Omental fat pad (tissue), 4 donors: ENCODE data around the gene GNPDA2. TPM values are rescaled to one million over a fixed set of nuclear protein-coding genes. Genes with fewer than 3 reads are reported as not detected.
A peak's percentile ranks its signal among the peaks of the same experiment; 100 is the strongest.

ENCODE experiments used
- ATAC-seq: fragments of 150-250 bp; one replicate; pipeline ENCODE4 v1.9.1; 2016; ENCODE audit warnings: mild to moderate bottlenecking, moderate library complexity; ENCODE audit not compliant: low FRiP score
- DNase-seq: peaks from one replicate; pipeline ENCODE4 v3.0.0-alpha.2; 2019; ENCODE audit warnings: low spot score
- CTCF ChIP-seq, 3 donors: fragments of 450-650 bp; IDR thresholded peaks; one replicate each; pipeline ENCODE4 v1.5.1; 2016 to 2017; ENCODE audit warnings: antibody characterized with exemption in 3 of 3, mild to moderate bottlenecking in 3 of 3, moderate library complexity in 2 of 3
- total RNA-seq, 4 donors: library from RNA; depleted of rRNA; stranded (reverse); fragments of >200 nt; gene quantifications; one replicate each; pipeline ENCODE4 v1.1.0, GENCODE V29; 2016

GNPDA2 gene
- total RNA-seq, 4 donors from 2014 or later, result 9.4 to 23.5 (median 13.8) TPM

GRCh38 chr4:44725726-44726037, 674 bp downstream of the GNPDA2 start:
- DNase-seq, result peak; percentile 22
- peak; percentile 27 for ATAC-seq
- no peak for TF ChIP-seq CTCF (IDR thresholded peaks at IDR 0.05)

- ATAC-seq, result no peak
- no peak for DNase-seq
- no peak for TF ChIP-seq CTCF (IDR thresholded peaks at IDR 0.05)
Observed at GRCh38 chr4:44725166-44725565, 1.2 kb downstream of the GNPDA2 start.

- DNase-seq (no peak), ATAC-seq (no peak)
- no peak for TF ChIP-seq CTCF (IDR thresholded peaks at IDR 0.05)
Observed at GRCh38 chr4:44722001-44722400, 4.4 kb downstream of the GNPDA2 start.

- no peak for TF ChIP-seq CTCF (IDR thresholded peaks at IDR 0.05)
- ATAC-seq (no peak), DNase-seq (no peak)
Observed at GRCh38 chr4:44720371-44720770, 6.0 kb downstream of the GNPDA2 start.

- no peak for TF ChIP-seq CTCF (IDR thresholded peaks at IDR 0.05)
- ATAC-seq (no peak), DNase-seq (no peak)
Observed at GRCh38 chr4:44716597-44716996, 9.8 kb downstream of the GNPDA2 start.

- DNase-seq (no peak), ATAC-seq (no peak)
- no peak for TF ChIP-seq CTCF (IDR thresholded peaks at IDR 0.05)
Observed at GRCh38 chr4:44713125-44713524, 13.2 kb downstream of the GNPDA2 start.

GRCh38 chr4:44704673-44705072, 21.7 kb downstream of the GNPDA2 start:
- ATAC-seq, result no peak
- TF ChIP-seq CTCF (IDR thresholded peaks at IDR 0.05), result no peak

More at GRCh38 chr4:44704673-44705072, 21.7 kb downstream of the GNPDA2 start:
- DNase-seq, result no peak
